K562 (cell line): ENCODE results near the gene R3HDM2.

Source experiments
- CBX3 ChIP-seq, 2 experiments: IDR thresholded peaks; 1 replicate in 1 of 2; 2 replicates in 1 of 2; pipeline ENCODE4 v1.6.1; 2012; ENCODE audit warnings: inconsistent platforms in 2 of 2, low read length in 2 of 2, borderline replicate concordance in 1 of 2, control low read depth in 1 of 2
- CTCF ChIP-seq, 3 experiments: IDR thresholded peaks in 2 of 3; conservative IDR thresholded peaks in 1 of 3; 2 replicates each; pipeline ENCODE4 v1.5.1; 2011 to 2012; ENCODE audit warnings: low read length in 3 of 3, mild to moderate bottlenecking in 3 of 3, control low read depth in 2 of 3, improper control_type of control experiment in 1 of 3, inconsistent platforms in 1 of 3, low read depth in 1 of 3, mixed read lengths in 1 of 3, moderate library complexity in 1 of 3; ENCODE audit not compliant: insufficient read depth in 2 of 3
- ETV1 ChIP-seq: fragments of 450-650 bp; conservative IDR thresholded peaks from 2 replicates; pipeline ENCODE4 v1.6.1; 2016; ENCODE audit warnings: missing genetic modification characterization, control low read depth, low read depth, missing compliant biosample characterization
- ETV5 ChIP-seq: sonication (generic); formaldehyde crosslinking; IDR thresholded peaks from 2 replicates; pipeline ENCODE4 v1.4.0; 2020; ENCODE audit warnings: low read depth, mild to moderate bottlenecking, missing genetic modification reagents
- EZH2 ChIP-seq: IDR thresholded peaks from 2 replicates; pipeline ENCODE4 v1.6.1; 2012; ENCODE audit warnings: low read depth, mild to moderate bottlenecking, inconsistent platforms, low read length, borderline replicate concordance
- KDM1A ChIP-seq, 2 experiments: fragments of 450-650 bp; IDR thresholded peaks; 2 replicates each; pipeline ENCODE4 v1.6.1; 2016; ENCODE audit warnings: mild to moderate bottlenecking in 2 of 2
- MAFK ChIP-seq: IDR thresholded peaks from 2 replicates; pipeline ENCODE4 v1.6.1; 2011; ENCODE audit warnings: low read length, improper control_type of control experiment
- SIN3A ChIP-seq, 2 experiments: fragments of 150-350 bp in 1 of 2; IDR thresholded peaks; 2 replicates each; pipeline ENCODE4 v1.6.1; 2011 to 2016; ENCODE audit warnings: borderline replicate concordance in 2 of 2, low read depth in 2 of 2, low read length in 2 of 2, mild to moderate bottlenecking in 2 of 2, moderate library complexity in 2 of 2; ENCODE audit not compliant: control insufficient read depth in 1 of 2
- SRF ChIP-seq, 2 experiments: fragments of 250-450, 450-650 bp in 1 of 2; sonication (Bioruptor Pico) in 1 of 2; sonication (generic) in 1 of 2; formaldehyde crosslinking; IDR thresholded peaks; 2 replicates each; pipeline versions ENCODE4 v1.5.0 to v1.5.1; 2020 to 2022; ENCODE audit warnings: mild to moderate bottlenecking in 1 of 2, missing genetic modification reagents in 1 of 2

GRCh38 chr12:57438400-57438799 lies 7.6 kb upstream of the R3HDM2 start:
- TF ChIP-seq EZH2, result no peak
- no peak for TF ChIP-seq SRF (CRISPR knock-in tag; IDR thresholded peaks at IDR 0.05)
- TF ChIP-seq SIN3A (IDR thresholded peaks at IDR 0.05; ENCODE audit: borderline replicate concordance in 2 of 2, control insufficient read depth in 1 of 2, low read depth in 2 of 2, low read length in 2 of 2), result no peak
- TF ChIP-seq ETV5 (CRISPR knock-in tag), result no peak
- TF ChIP-seq CTCF (IDR thresholded peaks at IDR 0.05 in 2 of 3, conservative IDR thresholded peaks at IDR 0.05 in 1 of 3; ENCODE audit: insufficient read depth in 2 of 3, low read depth in 1 of 3, low read length in 3 of 3), result no peak
- TF ChIP-seq KDM1A (IDR thresholded peaks at IDR 0.05), result no peak
- no peak for TF ChIP-seq ETV1 (tag)
- TF ChIP-seq MAFK, result no peak
- no peak for TF ChIP-seq CBX3 (IDR thresholded peaks at IDR 0.05; ENCODE audit: borderline replicate concordance in 1 of 2, low read length in 2 of 2)
